Measurements from ENCODE around the gene LGMN. TPM values are rescaled to one million over a fixed set of nuclear protein-coding genes. Genes with fewer than 3 reads are reported as not detected.

LGMN gene
- total RNA-seq, 2 donors from 2014 or later, result 71.1 to 105 TPM

GRCh38 chr14:92706386-92706785 lies 42.0 kb downstream of the LGMN start:
- DNase-seq (ENCODE audit: low spot score), result no peak
- intact Hi-C loops (cut with DNase I), result no loop called here

- no peak for DNase-seq (ENCODE audit: low spot score)
- intact Hi-C loops (cut with DNase I), result no loop called here
Measured at GRCh38 chr14:92704821-92705220, 43.6 kb downstream of the LGMN start.

- intact Hi-C loops (cut with DNase I), result no loop called here
- DNase-seq (ENCODE audit: low spot score), result no peak
Measured at GRCh38 chr14:92704036-92704804, 44.2 kb downstream of the LGMN start.

DNA sequence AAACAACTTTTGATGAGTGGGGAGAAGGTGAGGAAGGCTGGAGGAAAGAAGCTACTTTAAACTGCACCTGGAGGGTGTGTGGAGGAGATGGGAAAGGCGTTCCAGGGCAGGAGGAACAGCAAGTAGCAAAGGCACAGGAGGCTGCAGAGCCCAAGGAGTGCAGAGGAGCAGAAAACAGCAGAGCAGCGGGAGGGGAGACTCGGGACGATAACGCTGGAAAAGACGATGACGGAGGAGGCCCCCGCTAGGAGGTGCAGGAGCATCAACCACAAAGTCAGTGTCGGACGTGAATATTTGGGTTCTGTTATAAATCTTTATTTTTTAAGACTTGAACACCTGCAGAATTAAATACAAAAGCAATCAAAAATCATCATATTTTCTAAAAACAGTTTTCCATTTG lies 44.9 kb downstream of the LGMN start:
- no peak for DNase-seq (ENCODE audit: low spot score)
- intact Hi-C loops (cut with DNase I), result no loop called here

- DNase-seq (ENCODE audit: low spot score), result no peak
- intact Hi-C loops (cut with DNase I), result no loop called here
Measured at GRCh38 chr14:92702441-92702918, 45.9 kb downstream of the LGMN start.

GRCh38 chr14:92701826-92702225 lies 46.6 kb downstream of the LGMN start:
- intact Hi-C loops (cut with DNase I), result no loop called here
- DNase-seq (ENCODE audit: low spot score), result no peak

GRCh38 chr14:92698393-92698792 lies 50.0 kb downstream of the LGMN start:
- intact Hi-C loops (cut with DNase I), result no loop called here

DNA sequence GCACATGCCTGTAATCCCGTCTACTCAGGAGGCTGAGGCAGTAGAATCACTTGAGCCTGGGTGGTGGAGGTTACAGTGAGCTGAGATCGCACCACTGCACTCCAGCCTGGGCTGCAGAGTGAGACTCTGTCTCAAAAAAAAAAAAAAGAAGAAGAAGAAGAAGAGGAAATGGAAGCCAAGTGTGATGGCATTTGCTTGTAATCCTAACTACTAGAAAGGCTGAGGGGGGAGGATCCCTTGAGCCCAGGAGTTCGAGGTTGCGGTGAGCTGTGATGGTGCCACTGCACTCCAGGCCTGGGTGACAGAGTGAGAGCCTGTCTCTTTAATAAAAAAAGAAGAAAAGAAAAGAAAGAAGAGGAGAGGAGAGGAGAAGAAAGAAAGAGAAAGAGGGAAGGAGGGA lies 52.1 kb downstream of the LGMN start:
- DNase-seq (ENCODE audit: low spot score), result no peak
- intact Hi-C loops (cut with DNase I), result no loop called here

More at GRCh38 chr14:92698393-92698792, 50.0 kb downstream of the LGMN start:
- DNase-seq (ENCODE audit: low spot score), result no peak

- no peak for DNase-seq (ENCODE audit: low spot score)
- intact Hi-C loops (cut with DNase I), result no loop called here
Measured at GRCh38 chr14:92695562-92695961, 52.9 kb downstream of the LGMN start.

DNA sequence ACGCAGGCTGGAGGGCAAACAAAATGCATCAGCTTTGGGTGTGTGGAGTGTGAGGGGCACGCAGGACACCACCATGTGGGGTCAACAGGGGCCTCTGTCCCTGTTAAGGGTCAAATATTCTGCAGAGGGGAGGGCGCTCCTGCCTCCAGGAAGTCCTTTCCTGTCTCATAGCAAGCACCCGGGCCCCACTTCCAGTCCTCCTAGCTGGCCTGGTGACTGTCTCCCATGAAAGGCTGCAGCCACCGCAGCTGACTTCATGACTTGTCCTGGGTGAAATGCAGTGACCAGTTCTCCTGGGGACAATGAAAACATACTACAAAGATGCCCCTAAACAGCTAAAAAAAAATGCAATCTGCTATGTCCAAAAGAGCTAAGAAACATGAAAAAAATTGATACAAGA lies 53.6 kb downstream of the LGMN start:
- intact Hi-C loops (cut with DNase I), result no loop called here
- DNase-seq (ENCODE audit: low spot score), result peak; percentile 43

GRCh38 chr14:92693998-92694795 lies 54.2 kb downstream of the LGMN start:
- peak; percentile 42 for DNase-seq (ENCODE audit: low spot score)
- intact Hi-C loops (cut with DNase I), result no loop called here

GRCh38 chr14:92692822-92693226 lies 55.6 kb downstream of the LGMN start:
- intact Hi-C loops (cut with DNase I), result no loop called here
- DNase-seq (ENCODE audit: low spot score), result peak; percentile 89

DNA sequence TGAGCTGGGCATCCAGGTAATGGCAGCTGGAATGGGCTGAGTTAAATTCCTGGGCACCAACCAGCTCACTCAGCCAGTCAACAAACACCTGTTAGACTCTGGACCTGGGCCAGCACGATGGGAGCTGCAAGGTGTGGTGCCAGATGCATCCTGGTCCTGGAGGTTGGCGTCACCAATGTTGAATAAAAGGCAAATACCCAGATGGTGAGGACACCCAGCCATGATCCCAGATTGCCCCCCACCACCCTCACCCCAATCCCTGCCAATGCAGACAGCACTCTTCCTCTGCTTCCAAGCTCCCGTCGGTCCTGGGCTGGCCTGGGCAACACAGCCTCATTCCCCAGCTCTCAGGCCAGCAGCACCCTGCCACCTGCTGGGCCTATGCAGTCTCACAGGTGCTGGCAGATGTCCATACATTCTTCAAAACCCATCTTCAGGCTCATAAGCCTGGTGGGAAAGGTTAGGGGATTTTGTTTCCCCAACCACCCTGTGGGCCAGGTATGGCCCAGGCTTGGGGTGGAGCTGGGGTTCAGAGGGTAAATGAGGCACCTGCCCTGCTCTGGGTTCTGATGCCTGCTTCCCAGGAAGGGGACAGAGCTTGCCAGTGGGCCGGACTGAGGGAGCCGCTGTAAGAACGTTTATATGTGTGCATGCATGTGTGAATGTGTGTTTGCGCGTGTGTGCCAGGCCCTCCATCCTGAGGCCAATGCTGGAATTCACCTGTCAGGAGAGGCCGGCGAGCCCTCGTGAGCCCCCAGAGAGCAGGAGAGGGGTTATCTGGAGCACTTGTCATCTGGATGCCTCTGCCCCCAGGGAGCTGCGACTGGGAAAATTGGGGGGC lies 58.0 kb downstream of the LGMN start:
- no peak for DNase-seq (ENCODE audit: low spot score)
- intact Hi-C loops (cut with DNase I), result no loop called here

GRCh38 chr14:92688434-92689375 lies 59.7 kb downstream of the LGMN start:
- intact Hi-C loops (cut with DNase I), result loop anchor here (10.0 kb wide), 2 partner anchors 96 to 564 kb away; partner anchors contain the start of genes CPSF2 (in 1 of the 2) and NDUFB1 (in 1 of the 2)
- no peak for DNase-seq (ENCODE audit: low spot score)

DNA sequence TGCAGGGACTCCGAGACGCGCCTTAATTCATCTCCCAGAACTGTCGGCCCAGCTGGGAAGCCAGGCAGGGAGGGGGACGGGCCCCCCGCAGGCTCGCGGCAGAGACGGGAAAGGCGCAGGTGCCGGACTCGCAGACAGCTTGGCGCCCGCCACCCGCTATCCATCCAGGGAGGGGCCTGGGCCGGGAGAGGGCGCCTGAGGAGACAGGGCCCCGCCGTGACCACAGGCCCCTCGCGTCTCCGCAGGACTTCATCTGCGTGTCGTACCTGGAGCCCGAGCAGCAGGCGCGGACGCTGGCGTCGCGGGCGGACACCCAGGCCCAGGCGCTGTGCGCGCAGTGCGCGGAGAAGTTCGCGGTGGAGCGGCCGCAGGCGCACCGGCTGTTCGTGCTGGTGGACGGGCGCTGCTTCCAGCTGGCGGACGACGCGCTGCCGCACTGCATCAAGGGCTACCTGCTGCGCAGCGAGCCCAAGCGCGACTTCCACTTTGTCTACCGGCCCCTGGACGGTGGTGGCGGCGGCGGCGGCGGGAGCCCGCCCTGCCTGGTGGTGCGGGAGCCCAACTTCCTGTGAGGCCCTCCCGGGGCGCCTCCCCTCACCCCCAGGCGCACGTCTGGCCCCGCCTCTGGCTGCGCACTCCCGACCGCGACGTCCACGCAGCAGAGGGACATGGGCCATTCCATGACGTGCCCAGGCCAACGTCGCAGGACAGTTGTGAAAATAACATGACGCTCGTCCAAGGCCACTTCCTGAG lies 60.6 kb downstream of the LGMN start:
- intact Hi-C loops (cut with DNase I), result loop anchor here (10.0 kb wide), 2 partner anchors 97 to 563 kb away; partner anchors contain the start of genes CPSF2 (in 1 of the 2) and NDUFB1 (in 1 of the 2)
- DNase-seq (ENCODE audit: low spot score), result no peak

DNA sequence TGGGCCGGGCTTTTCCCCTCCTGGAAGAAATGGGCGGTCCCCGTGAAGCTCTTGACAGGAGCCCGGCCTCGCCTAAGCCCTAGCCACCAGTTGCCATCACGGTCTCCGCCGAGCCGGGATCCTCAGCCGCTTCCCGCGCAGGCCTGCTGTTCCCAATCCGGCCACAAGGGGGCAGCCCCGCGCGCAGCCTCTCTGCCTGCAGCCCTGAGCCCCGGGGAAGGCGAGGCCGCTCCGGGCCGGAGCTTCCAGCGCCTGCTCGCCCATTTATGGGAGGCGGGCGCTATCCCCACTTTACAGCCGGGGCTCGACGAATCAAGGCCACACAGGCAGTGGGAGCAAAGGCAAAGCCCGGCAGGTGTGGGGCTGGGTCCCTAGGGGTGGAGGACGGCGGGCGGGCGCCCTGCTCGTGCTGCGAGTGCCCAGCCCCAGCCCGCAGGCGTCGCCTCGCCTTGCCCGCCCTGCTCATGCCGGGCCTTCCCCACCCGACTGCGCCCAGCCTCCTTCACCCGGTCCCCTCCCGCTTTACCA lies 61.5 kb downstream of the LGMN start:
- intact Hi-C loops (cut with DNase I), result loop anchor here (10.0 kb wide), 2 partner anchors 98 to 562 kb away; partner anchors contain the start of genes CPSF2 (in 1 of the 2) and NDUFB1 (in 1 of the 2)
- DNase-seq (ENCODE audit: low spot score), result peak; percentile 94

DNA sequence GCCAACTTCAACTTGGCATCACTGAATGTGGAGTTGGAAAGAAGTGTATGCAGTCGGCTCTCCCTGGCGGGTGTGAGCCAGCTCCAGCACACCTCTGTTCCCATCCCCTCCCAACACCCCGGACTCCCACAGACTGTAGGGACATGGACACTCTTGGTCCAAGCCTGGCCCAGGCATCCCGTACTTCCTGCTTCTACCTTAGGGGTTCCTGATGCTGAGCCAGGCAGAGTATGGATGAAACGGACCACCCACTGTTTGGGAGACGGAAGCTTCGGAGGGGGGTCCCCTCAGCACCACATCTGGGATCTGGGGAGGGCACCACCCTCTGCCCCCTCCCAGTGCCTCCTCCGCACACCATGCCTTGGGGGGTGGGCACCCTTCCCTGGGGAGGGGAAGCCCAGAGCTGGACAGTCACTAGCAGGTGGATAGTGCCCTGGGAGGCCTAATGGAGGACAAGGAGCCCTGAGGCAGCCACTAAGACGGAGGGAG lies 62.0 kb downstream of the LGMN start:
- no peak for DNase-seq (ENCODE audit: low spot score)
- intact Hi-C loops (cut with DNase I), result loop anchor here (10.0 kb wide), 2 partner anchors 98 to 562 kb away; partner anchors contain the start of genes CPSF2 (in 1 of the 2) and NDUFB1 (in 1 of the 2)
